Loucy (cell line): ENCODE results near the gene CLDN15.

Experiments used
- EZH2phosphoT487 ChIP-seq: fragments of 200-600 bp; IDR thresholded peaks from 2 replicates; pipeline ENCODE4 v1.6.1; 2018; ENCODE audit warnings: antibody characterized with exemption, mild to moderate bottlenecking, moderate library complexity, borderline replicate concordance
- TF ChIP-seq, protein P1 (sequence below): fragments of 200-600 bp; sonication (generic); conservative IDR thresholded peaks from 2 replicates; pipeline ENCODE4 v1.5.1; 2014; ENCODE audit warnings: mild to moderate bottlenecking, antibody characterized with exemption, low read length

- TF ChIP-seq, protein P1, sequence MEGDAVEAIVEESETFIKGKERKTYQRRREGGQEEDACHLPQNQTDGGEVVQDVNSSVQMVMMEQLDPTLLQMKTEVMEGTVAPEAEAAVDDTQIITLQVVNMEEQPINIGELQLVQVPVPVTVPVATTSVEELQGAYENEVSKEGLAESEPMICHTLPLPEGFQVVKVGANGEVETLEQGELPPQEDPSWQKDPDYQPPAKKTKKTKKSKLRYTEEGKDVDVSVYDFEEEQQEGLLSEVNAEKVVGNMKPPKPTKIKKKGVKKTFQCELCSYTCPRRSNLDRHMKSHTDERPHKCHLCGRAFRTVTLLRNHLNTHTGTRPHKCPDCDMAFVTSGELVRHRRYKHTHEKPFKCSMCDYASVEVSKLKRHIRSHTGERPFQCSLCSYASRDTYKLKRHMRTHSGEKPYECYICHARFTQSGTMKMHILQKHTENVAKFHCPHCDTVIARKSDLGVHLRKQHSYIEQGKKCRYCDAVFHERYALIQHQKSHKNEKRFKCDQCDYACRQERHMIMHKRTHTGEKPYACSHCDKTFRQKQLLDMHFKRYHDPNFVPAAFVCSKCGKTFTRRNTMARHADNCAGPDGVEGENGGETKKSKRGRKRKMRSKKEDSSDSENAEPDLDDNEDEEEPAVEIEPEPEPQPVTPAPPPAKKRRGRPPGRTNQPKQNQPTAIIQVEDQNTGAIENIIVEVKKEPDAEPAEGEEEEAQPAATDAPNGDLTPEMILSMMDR: no peak
- TF ChIP-seq EZH2phosphoT487: no peak
These were observed 20.7 kb upstream of the CLDN15 start for GRCh38 chr7:101258243-101258731.
